HG03159 (cell line): Measurements from ENCODE around the gene NTM.

Source experiments
- ATAC-seq: cut with Tn5 transposase; IDR thresholded peaks from one replicate; pipeline ENCODE4 v1.9.1; 2021; ENCODE audit warnings: mild to moderate bottlenecking, moderate library complexity; ENCODE audit not compliant: unreplicated experiment

Gene NTM

DNA sequence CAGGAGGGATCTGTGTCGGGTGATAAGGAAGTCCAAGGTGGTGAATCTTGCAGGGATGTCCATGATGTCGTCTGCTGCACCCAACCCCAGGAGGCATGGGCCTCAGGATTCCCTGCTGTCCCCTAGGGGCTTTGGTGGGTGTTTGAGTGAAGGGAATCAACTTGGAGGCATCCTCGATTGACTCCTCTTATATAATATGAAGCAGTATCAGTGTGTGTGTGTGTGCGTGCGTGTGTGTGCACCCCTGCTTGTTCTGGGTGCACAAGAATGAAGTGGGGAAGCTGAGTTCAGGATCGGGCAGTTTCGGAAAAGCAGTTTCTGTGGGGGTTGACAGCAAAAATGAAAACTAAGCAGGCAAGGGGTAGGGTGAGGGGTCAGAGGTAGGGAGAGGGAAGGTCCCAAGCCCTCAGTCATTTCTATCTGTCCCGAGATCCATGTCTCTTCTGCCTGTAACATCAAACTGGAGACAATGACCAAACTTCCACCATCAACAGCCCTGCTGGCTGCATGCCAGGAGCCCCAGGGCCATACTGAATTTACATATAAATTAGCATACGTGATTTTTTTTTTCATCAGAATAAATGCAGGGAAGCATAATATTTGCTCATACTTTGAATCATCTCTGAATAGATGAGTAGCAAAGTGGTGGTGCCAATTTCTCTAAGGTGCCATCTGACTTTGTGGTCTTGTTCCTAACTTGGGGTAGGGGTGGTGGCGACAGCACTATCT lies 2.0 kb downstream of the NTM start:
- ATAC-seq: no peak

GRCh38 chr11:131373095-131373725 lies 2.8 kb downstream of the NTM start:
- no peak for ATAC-seq

- no peak for ATAC-seq
Measured at GRCh38 chr11:131373756-131374155, 3.3 kb downstream of the NTM start.

DNA sequence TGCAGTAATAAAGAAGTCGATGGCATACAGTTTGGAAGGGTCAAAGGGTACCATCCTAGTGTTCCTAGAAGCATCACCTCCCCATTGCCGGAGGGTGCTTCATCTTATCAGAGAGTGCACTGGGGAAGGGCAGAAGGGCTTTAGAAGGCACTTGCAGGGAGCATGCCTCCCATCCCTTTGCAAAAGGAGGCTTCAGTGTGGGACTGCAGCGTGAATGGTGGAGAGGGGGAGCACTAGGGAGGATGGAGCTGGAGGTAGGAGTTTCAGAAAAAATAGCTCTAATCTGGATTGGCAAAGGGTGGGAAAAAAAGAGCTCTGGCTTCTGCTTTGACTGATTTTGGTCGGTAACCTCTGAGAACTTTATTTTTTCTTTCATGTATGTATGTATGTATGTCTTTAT lies 5.0 kb downstream of the NTM start:
- no peak for ATAC-seq

DNA sequence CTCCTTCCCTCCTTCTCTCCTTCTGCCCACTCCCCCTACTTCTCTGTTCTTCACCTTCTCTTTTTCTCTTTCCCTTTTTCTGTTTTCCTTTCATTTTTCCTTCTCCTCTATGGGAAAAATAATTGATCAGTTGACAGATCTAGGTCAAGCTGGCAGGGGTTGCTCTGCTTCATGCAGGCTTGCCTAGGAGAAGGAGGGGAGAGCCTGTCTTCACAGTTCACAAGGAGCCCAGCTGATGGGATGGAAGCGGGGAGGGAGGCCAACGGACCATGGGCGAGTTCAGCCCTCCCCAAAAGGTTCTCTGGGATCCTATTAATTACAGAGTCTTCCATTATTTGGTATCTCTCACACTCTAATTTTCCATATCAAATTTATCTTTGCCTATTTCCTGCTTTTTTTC lies 5.5 kb downstream of the NTM start:
- no peak for ATAC-seq

DNA sequence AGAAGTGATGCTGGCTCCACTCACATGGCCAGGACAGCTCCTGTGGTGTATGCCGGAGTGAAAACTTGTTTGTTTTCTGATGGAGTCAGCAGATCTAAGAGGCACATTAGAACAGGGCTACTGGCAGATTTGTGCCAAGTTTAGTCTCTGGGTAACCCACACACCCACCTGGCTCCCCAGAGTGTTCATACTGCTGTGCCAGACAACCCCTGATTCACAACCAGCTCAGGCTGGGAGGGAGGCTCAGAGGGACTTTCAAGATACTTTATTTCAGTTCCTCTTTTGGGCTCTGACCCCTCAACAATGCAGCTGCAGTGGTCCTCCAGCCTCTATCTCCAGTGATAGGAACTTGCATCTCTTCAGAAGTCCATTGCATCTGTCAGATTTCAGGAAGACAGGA lies 8.5 kb downstream of the NTM start:
- ATAC-seq: peak; percentile 97

DNA sequence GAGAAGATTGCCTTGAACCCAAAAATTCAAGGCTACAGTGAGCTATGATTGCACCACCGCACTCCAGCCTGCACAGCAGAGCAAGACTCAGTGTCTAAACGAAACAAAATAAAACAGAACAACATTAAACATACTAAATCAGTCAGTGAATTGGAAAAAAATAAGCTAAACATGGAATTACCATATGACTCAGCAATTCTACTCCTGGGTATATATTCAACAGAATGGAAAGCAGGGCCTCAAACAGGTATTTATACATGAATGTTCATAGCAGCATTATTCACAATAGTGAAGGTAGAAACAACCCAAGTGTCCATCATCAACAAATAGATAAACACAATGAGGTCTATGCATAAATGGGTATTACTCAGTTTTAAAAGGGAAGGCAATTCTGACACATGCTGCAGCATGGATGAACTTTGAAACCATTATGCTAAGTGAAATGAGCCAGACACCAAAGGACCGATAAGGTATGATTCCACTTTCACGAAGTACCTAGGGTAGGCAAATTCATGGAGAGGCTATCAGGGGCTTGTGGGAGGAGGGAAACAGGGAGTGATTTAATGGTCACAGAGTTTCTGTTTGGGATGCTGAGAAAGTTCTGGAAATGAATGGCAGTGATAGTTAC lies 15.5 kb downstream of the NTM start:
- no peak for ATAC-seq

DNA sequence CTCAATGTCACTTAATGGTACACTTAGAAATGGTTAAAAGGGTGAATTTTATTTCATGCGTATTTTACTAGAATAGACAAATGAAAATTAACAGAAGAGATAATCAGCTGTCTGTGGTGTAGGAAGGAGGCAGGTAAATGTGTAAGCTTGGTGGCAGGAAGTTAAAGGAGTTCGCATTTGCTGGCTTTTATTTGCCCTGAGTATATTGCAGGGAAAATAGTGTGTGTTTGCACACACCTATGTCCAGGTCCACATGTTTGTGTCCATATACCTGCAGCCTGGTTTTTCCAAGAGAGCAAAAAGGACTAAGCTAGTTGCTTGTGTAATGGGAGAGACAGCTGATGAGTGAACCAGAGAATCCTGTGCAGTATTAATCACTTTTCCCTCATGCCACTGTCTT lies 16.0 kb downstream of the NTM start:
- no peak for ATAC-seq

- no peak for ATAC-seq
Measured at GRCh38 chr11:131388030-131388429, 17.6 kb downstream of the NTM start.

DNA sequence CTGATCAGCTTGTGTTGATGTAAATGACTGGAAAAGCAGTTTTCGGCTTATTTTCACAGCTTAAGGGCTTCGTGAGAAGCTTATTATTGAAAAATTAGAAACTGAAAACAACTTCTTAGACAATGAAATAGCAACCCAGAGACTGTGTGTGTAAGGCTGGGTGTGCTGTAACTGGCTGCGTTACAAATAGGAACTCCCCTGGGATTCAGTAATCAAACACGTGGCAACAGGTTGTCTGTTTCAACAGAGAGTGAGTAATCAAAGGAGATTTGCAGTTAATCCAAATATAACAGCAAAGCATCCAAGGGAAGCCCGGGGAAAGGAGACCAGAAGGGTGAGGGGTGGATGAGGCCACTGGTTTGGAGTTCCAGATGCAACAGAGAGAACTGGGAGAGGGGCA lies 19.2 kb downstream of the NTM start:
- ATAC-seq: no peak

- no peak for ATAC-seq
Measured at GRCh38 chr11:131391176-131391575, 20.8 kb downstream of the NTM start.

DNA sequence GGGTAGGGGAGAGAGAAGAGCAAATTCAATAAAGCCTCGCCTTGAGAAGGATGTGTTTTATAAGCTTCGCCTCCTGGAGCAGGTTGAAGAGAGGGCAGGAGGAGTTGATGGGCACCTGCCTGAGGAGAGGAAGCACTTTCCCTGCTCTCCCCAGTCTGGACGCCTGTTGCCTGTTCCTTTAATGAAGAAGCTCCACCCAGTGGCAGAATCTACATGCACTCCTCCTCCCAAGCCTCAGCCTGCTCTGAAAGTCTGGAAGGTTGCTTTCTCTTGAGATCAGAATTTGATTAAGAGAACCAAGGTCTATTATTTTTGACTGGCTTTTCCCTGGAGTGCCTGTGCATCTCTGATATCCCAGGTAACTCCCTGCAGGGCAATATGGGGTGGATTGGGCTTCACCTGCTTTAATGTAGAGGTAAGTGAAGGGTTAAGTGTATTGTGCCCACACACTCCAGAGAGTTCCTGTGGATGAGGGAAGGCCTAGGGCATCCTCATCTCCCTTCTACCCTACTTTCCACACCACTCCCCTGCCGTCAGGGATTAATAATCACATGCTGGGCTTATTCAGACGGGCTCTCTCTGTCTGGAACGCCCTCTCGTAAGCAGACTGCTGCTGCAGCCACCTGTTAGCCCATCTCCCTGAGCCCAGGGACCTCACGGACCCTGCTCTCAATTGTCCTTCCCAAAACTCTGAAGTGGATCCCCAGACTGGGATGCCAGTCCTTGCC lies 22.3 kb downstream of the NTM start:
- ATAC-seq: no peak

- no peak for ATAC-seq
Measured at GRCh38 chr11:131393691-131394090, 23.3 kb downstream of the NTM start.

DNA sequence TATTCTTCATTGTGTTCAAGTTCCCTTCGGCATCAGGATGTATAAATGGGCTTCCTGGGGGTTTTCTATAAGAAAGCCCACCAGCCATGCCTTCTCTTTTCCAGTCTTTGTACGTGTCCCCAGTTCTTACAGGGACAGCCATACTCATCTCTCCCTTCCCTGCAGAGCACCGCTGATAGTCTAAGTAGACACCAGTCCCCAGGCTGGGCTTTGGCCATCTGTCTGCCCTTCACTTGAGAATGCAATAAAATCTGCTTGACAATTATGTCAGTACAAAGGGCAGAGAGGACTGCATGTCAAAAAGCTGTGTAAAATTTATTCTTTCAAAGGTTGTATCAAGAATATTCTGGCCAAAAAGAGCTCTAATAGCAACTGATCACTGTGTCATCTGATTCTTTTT lies 27.3 kb downstream of the NTM start:
- ATAC-seq: no peak

DNA sequence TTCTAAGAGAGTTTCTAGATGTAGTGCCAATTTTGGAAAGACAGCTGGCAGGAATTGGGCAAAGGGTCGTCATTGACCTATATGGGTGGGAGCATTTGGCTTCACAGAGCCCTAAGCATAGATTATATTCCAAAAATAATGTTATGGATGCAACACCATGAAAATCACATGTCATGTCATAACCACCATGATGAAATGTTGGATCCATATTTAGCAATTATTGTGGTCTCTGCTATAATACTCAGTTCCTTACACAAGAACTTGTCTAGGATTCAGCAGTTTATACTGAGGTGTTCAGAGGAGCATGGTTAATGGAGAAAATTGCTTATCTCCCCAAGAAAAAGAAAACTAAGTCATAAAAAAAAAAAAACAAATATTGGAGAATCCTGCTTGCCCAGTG lies 31.6 kb downstream of the NTM start:
- ATAC-seq: no peak

DNA sequence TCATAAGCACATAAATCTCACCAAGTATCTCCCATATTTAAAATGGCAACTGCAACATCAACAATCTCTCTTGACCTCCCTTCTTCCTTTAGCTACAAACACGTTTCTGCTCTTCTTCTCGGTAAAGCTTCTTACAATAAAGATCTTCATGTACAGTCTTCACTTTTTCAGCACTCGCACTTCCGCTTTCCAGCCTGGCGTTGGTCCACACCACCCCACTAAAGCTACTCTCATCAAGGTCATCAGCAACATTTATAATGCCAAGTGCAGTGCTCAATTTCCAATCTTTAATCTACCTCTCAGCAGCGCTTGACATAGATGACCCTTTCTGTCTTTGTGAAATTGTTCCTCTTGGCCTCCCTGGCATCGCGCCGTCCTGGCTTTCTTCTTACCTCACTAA lies 33.6 kb downstream of the NTM start:
- ATAC-seq: no peak

- no peak for ATAC-seq
Measured at GRCh38 chr11:131408025-131408640, 37.7 kb downstream of the NTM start.

DNA sequence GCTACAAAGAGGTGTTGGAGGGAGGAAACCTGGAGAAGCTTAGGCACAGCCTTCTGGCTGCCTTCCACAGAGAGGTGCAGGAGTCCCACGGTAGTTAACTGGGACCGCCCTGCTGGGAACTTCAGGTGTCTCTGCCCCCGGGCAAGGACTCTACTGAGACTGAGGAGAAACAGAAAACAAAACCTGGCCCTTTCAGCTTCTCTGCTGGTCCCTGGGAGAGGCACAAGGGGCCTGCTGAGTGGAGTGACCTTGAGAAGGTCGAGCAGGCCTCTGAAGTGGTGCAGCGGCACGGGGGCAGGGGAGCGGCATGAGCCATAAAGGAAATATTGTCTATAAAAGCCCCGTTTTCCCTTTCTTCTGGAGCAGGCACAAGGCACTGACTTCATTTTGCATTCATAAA lies 38.9 kb downstream of the NTM start:
- no peak for ATAC-seq

DNA sequence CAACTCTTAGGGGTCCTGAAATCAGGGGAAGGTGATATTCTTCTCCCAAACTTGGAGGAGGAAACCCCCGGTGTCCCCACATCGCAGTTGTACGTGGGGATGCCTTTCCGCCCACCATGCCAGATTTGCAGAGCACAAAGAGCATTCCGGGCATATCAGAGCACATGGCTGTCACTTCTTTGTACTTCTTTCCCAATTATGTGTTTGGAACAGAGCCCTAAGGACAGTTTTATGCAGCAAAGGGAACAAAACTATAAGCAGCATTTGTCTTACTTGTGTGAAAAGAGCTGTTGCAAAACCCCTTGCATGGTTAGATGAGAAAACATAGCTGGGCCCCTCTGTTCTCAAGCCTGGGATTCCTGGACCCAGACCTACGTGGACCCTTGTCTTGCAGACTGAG lies 41.2 kb downstream of the NTM start:
- no peak for ATAC-seq

DNA sequence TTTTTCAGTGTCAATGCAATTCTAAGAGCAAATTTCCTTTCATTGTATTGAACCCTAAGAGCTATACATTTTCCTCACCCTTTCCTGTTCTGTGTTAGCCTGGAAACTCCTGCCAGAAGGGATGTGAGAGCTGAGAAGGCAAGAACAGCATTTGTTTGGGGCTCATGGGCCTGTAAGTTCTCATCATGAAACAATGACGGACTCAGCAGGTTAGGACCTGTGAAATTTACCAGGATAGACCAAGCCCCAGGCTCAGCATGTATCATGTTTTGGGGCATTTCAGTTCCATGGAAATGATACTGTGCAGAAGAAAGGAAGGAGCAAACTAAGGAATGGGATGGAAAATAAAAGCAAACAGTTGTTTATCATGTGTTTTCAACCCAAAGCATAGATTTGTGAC lies 41.6 kb downstream of the NTM start:
- no peak for ATAC-seq

- no peak for ATAC-seq
Measured at GRCh38 chr11:131413217-131413616, 42.8 kb downstream of the NTM start.
